Central memory CD4-positive, alpha-beta T cell (primary cell): Measurements from ENCODE around the gene CCND3.

Experiments
- DNase-seq: peaks from one replicate; pipeline ENCODE4 v3.0.0; 2022
- total RNA-seq, 3 experiments: gene quantifications; one replicate each; lab custom pipeline; 2026; lab: John Stamatoyannopoulos, UW

Gene CCND3
- 174 to 429 (median 206) reads per million in 3 experiments for total RNA-seq

DNA sequence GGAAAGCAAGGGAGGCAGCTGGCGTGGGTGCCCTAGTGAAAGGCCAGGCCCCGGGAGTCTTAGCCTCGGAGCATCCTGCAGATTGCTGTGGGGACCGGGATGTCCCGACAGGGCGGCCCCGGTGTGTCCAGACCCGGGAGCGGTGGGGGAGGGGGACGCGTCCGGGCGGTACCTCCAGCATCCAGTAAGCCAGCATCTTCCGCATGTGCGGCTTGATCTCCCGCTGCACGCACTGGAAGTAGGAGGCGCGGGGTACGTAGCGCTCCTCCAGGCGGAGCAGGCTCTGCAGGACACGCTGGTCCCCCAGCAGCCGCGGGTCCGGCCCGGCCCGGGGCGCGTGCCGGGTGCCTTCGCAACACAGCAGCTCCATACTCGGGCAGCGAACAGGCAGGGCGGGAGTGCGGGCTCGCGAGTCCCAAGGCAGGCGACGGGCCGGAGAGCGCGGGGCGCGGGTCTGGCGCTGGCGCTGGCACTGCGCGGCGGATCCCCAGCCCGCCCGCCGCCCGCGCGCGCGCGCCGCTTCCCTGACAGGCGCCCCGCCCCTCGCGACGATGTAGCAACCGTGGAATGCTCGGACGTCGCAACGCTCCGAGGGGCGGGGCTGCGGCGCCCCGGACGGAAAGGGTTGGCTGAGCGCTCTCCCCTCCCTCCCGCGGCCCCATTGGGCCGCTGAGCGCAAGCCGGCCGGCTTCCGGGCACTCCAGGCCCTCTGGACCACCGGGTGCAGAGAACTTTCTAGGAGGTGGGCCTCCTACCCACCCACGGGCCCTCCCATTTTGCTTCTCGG, at the start of gene CCND3:
TSS of gene CCND3 (minus strand) at position 529 of the 787 bp plus-strand sequence. CDS start at position 370, 159 bp downstream.
- DNase-seq, result peak; percentile 76

- no peak for DNase-seq
Measured at GRCh38 chr6:41986339-41986738, 44.7 kb upstream of the CCND3 start.

GRCh38 chr6:41984623-41985022, 43.0 kb upstream of the CCND3 start:
- no peak for DNase-seq

DNA sequence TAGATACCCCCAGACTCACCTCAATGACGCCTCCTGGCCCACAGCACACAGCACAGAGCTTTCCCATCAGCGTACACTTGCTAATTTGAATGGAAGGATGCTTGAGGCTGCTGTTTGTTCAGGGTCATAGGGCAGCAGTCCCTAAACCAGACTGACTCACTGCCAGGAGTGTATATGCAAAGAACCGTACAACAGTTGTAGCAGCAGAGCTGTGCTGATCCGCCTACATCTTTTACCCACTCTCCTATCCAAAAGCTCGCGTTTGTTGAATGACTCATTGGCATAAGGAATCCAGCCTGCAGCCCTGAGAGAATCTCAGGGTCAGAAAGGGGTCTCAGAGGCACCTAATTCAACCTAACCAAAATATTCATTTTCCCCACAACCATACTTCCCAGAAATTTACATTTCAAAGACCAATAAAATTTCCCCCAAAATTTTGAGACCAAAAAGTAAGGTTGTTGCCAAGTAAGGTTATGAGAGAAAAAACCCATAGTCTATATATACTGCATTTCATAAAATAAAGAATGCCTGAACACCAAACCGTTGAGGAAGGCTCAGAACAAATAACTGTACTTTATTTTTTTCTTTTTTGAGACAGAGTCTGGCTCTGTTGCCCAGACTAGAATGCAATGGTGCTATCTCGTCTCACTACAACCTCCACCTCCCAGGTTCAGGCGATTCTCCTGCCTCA, 35.3 kb upstream of the CCND3 start:
- no peak for DNase-seq

GRCh38 chr6:41975276-41975675, 33.7 kb upstream of the CCND3 start:
- no peak for DNase-seq

GRCh38 chr6:41974281-41974825, 32.7 kb upstream of the CCND3 start:
- DNase-seq, result no peak

GRCh38 chr6:41972826-41973225, 31.2 kb upstream of the CCND3 start:
- DNase-seq, result no peak

DNA sequence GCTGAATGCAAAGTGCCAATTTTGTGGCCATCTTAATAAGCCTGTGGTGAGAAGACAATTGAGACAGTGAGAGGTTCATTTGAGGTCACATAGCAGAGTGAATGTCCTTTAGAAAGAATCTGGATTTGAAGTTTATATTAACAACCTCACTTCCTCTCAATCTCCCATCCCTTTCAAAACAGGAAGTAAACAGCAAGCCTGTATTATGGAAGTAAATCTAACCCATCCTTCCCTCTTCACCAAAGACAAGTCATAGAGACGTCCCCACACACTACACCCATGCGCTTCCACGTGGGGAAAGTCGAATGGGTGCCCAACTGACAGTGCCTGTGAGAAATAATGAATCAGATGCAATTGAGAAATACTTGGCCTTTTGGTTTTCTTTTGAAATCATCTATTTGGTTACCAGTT, 28.8 kb upstream of the CCND3 start:
- DNase-seq, result no peak

DNA sequence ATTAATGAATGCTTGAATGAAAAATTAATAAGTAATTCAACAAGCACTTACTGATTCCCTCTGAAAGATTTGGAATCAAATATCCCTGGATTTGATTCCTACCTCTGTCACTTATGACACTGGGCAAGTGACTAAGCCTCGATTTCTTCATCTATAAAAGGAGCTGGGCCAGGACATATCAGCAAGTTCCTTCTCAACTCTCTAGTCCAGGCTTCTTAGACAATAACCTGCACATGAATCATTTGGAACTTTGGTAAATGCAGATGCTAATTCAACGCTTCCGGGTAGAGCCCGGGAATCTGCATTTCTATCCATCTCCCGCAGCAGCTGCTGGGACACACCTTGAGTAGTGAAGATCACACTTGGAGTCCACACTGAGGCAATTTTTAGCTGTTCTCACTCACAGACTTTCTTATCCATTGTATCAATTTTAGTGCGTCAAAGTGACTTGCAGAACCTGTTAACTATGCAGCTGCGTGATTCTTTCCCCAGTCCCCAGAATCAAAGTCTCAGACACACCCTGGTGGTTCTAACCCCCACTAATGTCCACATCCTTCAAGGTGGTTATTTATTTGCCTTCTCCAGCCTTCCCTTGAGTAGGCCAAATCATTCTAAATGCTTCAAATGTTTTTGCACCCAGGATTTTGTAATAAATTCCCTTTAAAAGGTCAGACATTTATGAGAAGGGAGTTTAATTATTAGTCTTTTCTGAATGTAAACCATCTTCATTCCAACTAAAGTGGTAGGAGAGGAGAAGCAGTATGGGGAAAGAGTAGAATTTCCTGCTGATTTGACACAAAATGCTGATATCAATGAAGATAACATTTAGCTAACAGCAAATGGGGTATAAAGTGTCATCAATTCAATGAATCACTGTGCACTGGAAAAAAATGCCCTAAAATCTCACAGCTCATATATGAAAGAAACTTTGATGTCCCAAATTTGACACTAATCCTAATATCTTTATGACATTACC, 26.0 kb upstream of the CCND3 start:
- no peak for DNase-seq

DNA sequence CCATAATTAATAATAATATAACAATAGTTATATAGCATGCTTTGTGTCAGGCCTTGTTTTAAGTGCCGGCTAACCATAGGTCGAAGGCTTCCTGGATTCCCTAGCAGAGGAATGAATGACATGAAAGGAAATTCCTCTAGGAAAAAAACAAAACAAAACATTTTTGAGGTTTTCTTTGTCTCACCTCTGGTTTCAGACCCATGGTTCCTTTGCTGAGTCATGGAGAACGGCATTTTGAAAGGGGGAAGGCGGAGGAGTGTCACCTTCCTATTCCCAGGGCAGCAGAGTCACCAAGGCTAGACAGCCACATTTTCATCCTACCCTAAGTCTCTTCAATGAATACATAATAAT, 25.3 kb upstream of the CCND3 start:
- no peak for DNase-seq

- DNase-seq, result no peak
Measured at GRCh38 chr6:41966214-41966920, 24.8 kb upstream of the CCND3 start.

- DNase-seq, result no peak
Measured at GRCh38 chr6:41965429-41966213, 24.0 kb upstream of the CCND3 start.

DNA sequence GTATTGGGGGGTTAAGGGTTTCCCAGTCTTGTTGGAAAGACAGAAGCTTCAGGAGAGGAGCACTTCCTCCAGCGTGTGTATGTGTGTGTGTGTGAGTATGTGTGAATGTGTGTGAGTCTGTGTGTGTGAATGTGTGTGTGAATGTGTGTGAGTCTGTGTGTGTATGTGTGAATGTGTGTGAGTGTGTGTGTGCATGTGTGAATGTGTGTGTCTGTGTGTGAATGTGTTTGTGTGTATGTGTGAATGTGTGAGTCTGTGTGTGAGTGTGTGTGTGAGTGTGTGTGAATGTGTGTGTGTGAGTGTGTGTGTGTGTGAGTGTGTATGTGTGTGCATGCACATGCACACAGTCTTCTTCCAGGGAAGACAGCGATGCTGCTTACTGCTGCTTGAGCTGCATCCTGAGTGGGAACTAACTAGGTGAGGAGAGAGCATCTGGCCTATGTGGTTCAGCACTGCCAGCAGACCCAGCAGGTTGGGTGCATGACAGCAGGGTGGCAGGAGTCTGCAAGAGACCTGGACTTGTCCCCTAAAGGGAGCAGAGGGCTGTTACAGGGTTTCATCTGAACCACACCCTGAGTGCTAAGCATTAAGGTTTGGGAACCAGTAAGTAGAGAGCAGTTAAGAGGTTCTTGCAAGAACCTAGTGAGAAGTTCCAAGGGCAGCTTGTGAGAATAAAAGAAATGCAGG, 22.7 kb upstream of the CCND3 start:
- DNase-seq, result no peak

DNA sequence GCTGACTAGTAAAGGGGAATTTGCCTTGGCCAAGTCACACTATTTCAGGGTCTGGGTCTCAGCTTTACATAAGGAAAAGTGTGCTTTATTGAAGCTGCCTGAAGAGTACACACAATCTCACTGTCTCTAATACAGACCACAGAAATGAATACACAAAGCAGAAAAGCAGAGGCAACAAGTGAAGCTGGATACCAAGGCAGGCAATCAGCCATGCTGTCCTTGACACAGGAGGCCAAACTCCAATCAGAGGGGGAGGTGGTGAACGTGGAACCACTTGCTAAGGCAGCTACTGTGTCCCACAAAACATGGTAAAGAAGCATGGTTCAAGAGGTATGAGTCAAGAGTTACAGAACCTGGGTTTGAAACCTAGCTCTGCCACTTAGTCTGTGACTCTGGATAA, 21.8 kb upstream of the CCND3 start:
- no peak for DNase-seq

- DNase-seq, result no peak
Measured at GRCh38 chr6:41960028-41960427, 18.4 kb upstream of the CCND3 start.

DNA sequence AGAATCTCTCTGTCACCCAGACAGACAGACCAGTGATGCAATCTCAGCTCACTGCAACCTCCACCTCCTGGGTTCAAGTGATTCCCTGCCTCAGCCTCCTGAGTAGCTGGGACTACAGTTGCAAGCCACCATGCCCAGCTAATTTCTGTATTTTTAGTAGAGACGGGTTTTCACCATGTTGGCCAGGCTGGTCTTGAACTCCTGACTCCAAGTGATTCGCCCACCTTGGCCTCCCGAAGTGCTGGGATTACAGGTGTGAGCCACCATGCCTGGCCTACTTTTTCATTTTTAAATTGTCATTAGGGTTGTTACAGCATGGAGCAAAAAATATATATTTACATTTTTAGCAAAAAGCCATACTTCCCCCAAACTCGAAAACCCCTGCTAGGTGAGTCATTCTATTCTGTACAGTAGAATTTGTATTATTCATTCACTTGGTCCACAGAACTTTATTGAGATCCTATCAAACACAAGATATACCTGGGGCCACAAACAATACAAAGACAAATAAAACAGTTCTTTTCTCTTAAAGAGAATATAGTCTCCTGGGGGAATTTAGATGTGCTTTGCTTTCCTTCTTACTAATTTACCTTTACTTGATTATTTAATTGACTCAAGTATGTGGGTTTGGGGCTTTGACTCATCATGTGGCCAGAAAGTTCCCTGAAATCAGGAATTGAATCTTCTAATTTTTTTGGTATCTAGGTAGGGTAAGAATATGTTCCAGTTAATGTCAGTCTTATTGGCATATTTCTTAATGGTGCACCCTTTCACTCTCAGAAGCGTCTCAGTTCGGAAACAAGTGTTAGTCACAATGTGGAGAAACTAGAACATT, 16.6 kb upstream of the CCND3 start:
- no peak for DNase-seq

DNA sequence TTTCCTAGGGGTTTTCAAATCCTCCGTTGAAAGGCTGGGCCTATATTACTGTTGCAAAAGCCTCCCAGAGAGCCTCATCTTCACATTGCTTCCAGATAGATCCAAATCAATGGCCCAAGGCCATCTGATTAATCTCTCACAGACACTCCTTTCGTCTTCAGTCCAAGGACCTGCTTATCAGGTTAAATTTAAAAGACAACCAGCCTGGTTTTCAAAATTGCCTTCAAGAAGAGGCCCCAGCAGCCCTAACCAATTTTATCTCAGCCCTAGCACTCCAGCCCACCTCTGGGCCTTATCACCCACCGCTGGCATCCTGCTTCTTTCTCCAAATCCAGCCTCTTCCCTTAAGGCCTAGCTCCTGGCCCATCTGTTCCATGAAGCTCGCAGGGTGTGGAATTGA, 15.5 kb upstream of the CCND3 start:
- DNase-seq, result no peak

- DNase-seq, result no peak
Measured at GRCh38 chr6:41955412-41955811, 13.8 kb upstream of the CCND3 start.

GRCh38 chr6:41954668-41955067, 13.1 kb upstream of the CCND3 start:
- DNase-seq, result no peak
